HEK293T (cell line): ENCODE measurements around the gene CDH18.

ENCODE experiments used
- CTCF ChIA-PET: fragments of 350-600 bp; formaldehyde crosslinking; extraction: SDS; loops from one replicate; lab custom pipeline; 2021; ENCODE audit warnings: antibody characterized with exemption, inconsistent platforms; lab: Yijun Ruan, JAX
- POLR2A ChIA-PET: fragments of 350-600 bp; formaldehyde crosslinking; extraction: SDS; loops from one replicate; lab custom pipeline; 2020; ENCODE audit warnings: antibody characterized with exemption, inconsistent platforms; lab: Yijun Ruan, JAX
- DNase-seq: peaks from one replicate; pipeline ENCODE4 v3.0.0; 2012; ENCODE audit warnings: mixed read lengths; ENCODE audit errors: extremely low spot score
- ARNT ChIP-seq: fragments of 450-650 bp; IDR thresholded peaks from 2 replicates; pipeline ENCODE4 v1.6.1; 2017; ENCODE audit warnings: mild to moderate bottlenecking
- BHLHE40 ChIP-seq: fragments of 450-650 bp; IDR thresholded peaks from 2 replicates; pipeline ENCODE4 v1.6.1; 2016; ENCODE audit warnings: mild to moderate bottlenecking, moderate library complexity, borderline replicate concordance
- CTBP1 ChIP-seq: fragments of 450-650 bp; IDR thresholded peaks from 2 replicates; pipeline ENCODE4 v1.6.1; 2016; ENCODE audit warnings: borderline replicate concordance
- ELF4 ChIP-seq: fragments of 450-650 bp; IDR thresholded peaks from 2 replicates; pipeline ENCODE4 v1.6.1; 2017; ENCODE audit warnings: antibody characterized with exemption
- FOXA1 ChIP-seq: fragments of 450-650 bp; IDR thresholded peaks from 2 replicates; pipeline ENCODE4 v1.6.1; 2016; ENCODE audit warnings: mild to moderate bottlenecking
- FOXK2 ChIP-seq: fragments of 450-650 bp; IDR thresholded peaks from 2 replicates; pipeline ENCODE4 v1.6.1; 2016; ENCODE audit warnings: mild to moderate bottlenecking
- FOXM1 ChIP-seq: fragments of 450-650 bp; IDR thresholded peaks from 2 replicates; pipeline ENCODE4 v1.6.1; 2017; ENCODE audit warnings: mild to moderate bottlenecking, borderline replicate concordance
- HDGF ChIP-seq: fragments of 450-650 bp; IDR thresholded peaks from 2 replicates; pipeline ENCODE4 v1.6.1; 2017; ENCODE audit warnings: antibody characterized with exemption, borderline replicate concordance
- L3MBTL2 ChIP-seq: fragments of 450-650 bp; conservative IDR thresholded peaks from 2 replicates; pipeline ENCODE4 v1.6.1; 2016; ENCODE audit warnings: mild to moderate bottlenecking
- LEF1 ChIP-seq: fragments of 450-650 bp; IDR thresholded peaks from 2 replicates; pipeline ENCODE4 v1.6.1; 2017; ENCODE audit warnings: mild to moderate bottlenecking, borderline replicate concordance
- NFRKB ChIP-seq: fragments of 450-650 bp; IDR thresholded peaks from 2 replicates; pipeline ENCODE4 v1.6.1; 2016; ENCODE audit warnings: mild to moderate bottlenecking, moderate library complexity
- PKNOX1 ChIP-seq: fragments of 450-650 bp; IDR thresholded peaks from 2 replicates; pipeline ENCODE4 v1.6.1; 2016
- SP1 ChIP-seq: fragments of 450-650 bp; IDR thresholded peaks from 2 replicates; pipeline ENCODE4 v1.6.1; 2017
- SUZ12 ChIP-seq: fragments of 450-650 bp; IDR thresholded peaks from 2 replicates; pipeline ENCODE4 v1.6.1; 2016; ENCODE audit warnings: mild to moderate bottlenecking
- TARDBP ChIP-seq: fragments of 450-650 bp; IDR thresholded peaks from 2 replicates; pipeline ENCODE4 v1.6.1; 2016
- ZNF384 ChIP-seq: fragments of 450-650 bp; IDR thresholded peaks from 2 replicates; pipeline ENCODE4 v1.6.1; 2016

CDH18 gene

GRCh38 chr5:19498852-19499251 lies 489.1 kb downstream of the CDH18 start:
- TF ChIP-seq SP1 (no peak), ELF4 (no peak), CTBP1 (no peak), PKNOX1 (no peak), BHLHE40 (no peak), NFRKB (no peak), L3MBTL2 (no peak), ZNF384 (no peak), FOXM1 (no peak), TARDBP (no peak), SUZ12 (no peak), ARNT (no peak), FOXK2 (no peak), FOXA1 (no peak), LEF1 (no peak), HDGF (no peak)
- CTCF ChIA-PET = no interaction called here
- POLR2A ChIA-PET = no interaction called here
- no peak for DNase-seq

- DNase-seq = no peak
- CTCF ChIA-PET = no interaction called here
- TF ChIP-seq NFRKB (no peak), L3MBTL2 (no peak), HDGF (no peak), FOXA1 (no peak), FOXK2 (no peak), TARDBP (no peak), ARNT (no peak)
- POLR2A ChIA-PET = no interaction called here
These were observed 490.7 kb downstream of the CDH18 start for GRCh38 chr5:19497229-19497815.

GRCh38 chr5:19496056-19496455 lies 491.9 kb downstream of the CDH18 start:
- ChIA-PET POLR2A (no interaction called here), CTCF (no interaction called here)
- DNase-seq = no peak

GRCh38 chr5:19492861-19493260 lies 495.1 kb downstream of the CDH18 start:
- no peak for TF ChIP-seq SUZ12
- no peak for TF ChIP-seq NFRKB
- no peak for TF ChIP-seq TARDBP
- no peak for TF ChIP-seq FOXM1
- TF ChIP-seq PKNOX1 = no peak
- no peak for TF ChIP-seq LEF1
- ChIA-PET CTCF (no interaction called here), POLR2A (no interaction called here)
- no peak for DNase-seq

More at GRCh38 chr5:19496056-19496455, 491.9 kb downstream of the CDH18 start:
- no peak for TF ChIP-seq FOXK2
- TF ChIP-seq ZNF384 = no peak
- no peak for TF ChIP-seq NFRKB
- TF ChIP-seq ELF4 = no peak
- no peak for TF ChIP-seq FOXM1
- no peak for TF ChIP-seq CTBP1
- no peak for TF ChIP-seq L3MBTL2
- no peak for TF ChIP-seq ARNT
- no peak for TF ChIP-seq BHLHE40
- TF ChIP-seq SP1 = no peak
- TF ChIP-seq LEF1 = no peak
- TF ChIP-seq FOXA1 = no peak
- TF ChIP-seq SUZ12 = no peak
- no peak for TF ChIP-seq HDGF
- no peak for TF ChIP-seq TARDBP

GRCh38 chr5:19488786-19489185 lies 499.2 kb downstream of the CDH18 start:
- no peak for TF ChIP-seq LEF1
- no peak for TF ChIP-seq PKNOX1
- TF ChIP-seq SUZ12 = no peak
- TF ChIP-seq CTBP1 = no peak
- CTCF ChIA-PET = no interaction called here
- POLR2A ChIA-PET = no interaction called here
- DNase-seq = no peak

GRCh38 chr5:19487480-19487879 lies 500.5 kb downstream of the CDH18 start:
- POLR2A ChIA-PET = no interaction called here
- no peak for DNase-seq
- CTCF ChIA-PET = no interaction called here
- TF ChIP-seq SP1 = no peak
- no peak for TF ChIP-seq BHLHE40
- TF ChIP-seq ARNT = no peak
- no peak for TF ChIP-seq LEF1
- no peak for TF ChIP-seq FOXM1
- no peak for TF ChIP-seq ZNF384
- no peak for TF ChIP-seq NFRKB
- no peak for TF ChIP-seq L3MBTL2
- no peak for TF ChIP-seq CTBP1
- TF ChIP-seq FOXK2 = no peak
- TF ChIP-seq PKNOX1 = no peak
- TF ChIP-seq SUZ12 = no peak
- no peak for TF ChIP-seq TARDBP
- TF ChIP-seq FOXA1 = no peak
- no peak for TF ChIP-seq ELF4
- TF ChIP-seq HDGF = no peak
